MCF 10A (cell line): ENCODE data around the gene GPR50. TPM values are rescaled to one million over a fixed set of nuclear protein-coding genes. Genes with fewer than 3 reads are reported as not detected.

Experiments used
- BruUV-seq: library from RNA; stranded (reverse); fragments of 400-500 nt; replicated peaks from 2 replicates; lab custom pipeline; 2021; lab: Mats Ljungman, UMichigan
- CTCF ChIA-PET: fragments of 300-600 bp; sonication (Branson Sonifier 250); formaldehyde crosslinking; extraction: SDS; loops from one replicate; lab custom pipeline; 2021; ENCODE audit warnings: antibody characterized with exemption, inconsistent platforms; lab: Yijun Ruan, JAX
- POLR2A ChIA-PET: fragments of 300-600, 350-650 bp; sonication (Branson Sonifier 250); formaldehyde crosslinking; extraction: SDS; loops from one replicate; lab custom pipeline; 2020; ENCODE audit warnings: antibody characterized with exemption, inconsistent platforms; lab: Yijun Ruan, JAX
- DNase-seq: peaks from one replicate; pipeline ENCODE4 v3.0.0-alpha.2; 2018; ENCODE audit not compliant: unreplicated experiment
- H3K27ac Mint-ChIP-seq: one replicate; pipeline ENCODE4 v1.8.0; 2022; ENCODE audit warnings: mild to moderate bottlenecking, low read depth, mixed read lengths; ENCODE audit not compliant: unreplicated experiment
- H3K27me3 Mint-ChIP-seq: one replicate; pipeline ENCODE4 v1.8.0; 2022; ENCODE audit warnings: mixed read lengths; ENCODE audit not compliant: insufficient read depth, unreplicated experiment
- H3K36me3 Mint-ChIP-seq: one replicate; pipeline ENCODE4 v1.8.0; 2022; ENCODE audit warnings: mild to moderate bottlenecking, moderate library complexity, mixed read lengths; ENCODE audit not compliant: insufficient read depth, unreplicated experiment
- H3K4me1 Mint-ChIP-seq: one replicate; pipeline ENCODE4 v1.8.0; 2022; ENCODE audit warnings: mixed read lengths; ENCODE audit not compliant: insufficient read depth, unreplicated experiment
- H3K4me3 Mint-ChIP-seq: one replicate; pipeline ENCODE4 v1.8.0; 2022; ENCODE audit warnings: mild to moderate bottlenecking, moderate library complexity, mixed read lengths; ENCODE audit not compliant: unreplicated experiment
- H3K9me3 Mint-ChIP-seq: one replicate; pipeline ENCODE4 v1.8.0; 2022; ENCODE audit warnings: mixed read lengths; ENCODE audit not compliant: unreplicated experiment
- CTCF ChIP-seq: fragments of 200-600 bp; IDR thresholded peaks from one replicate; pipeline ENCODE4 v1.8.0; 2022; ENCODE audit warnings: antibody characterized with exemption, mild to moderate bottlenecking; ENCODE audit not compliant: unreplicated experiment
- intact Hi-C: fragments of 100-400 bp; cut with micrococcal nuclease; formaldehyde crosslinking; loops from 2 replicates; pipeline ENCODE4 v1.14.1; 2022
- microRNA-seq: library from miRNA; unstranded; fragments of <30 nt; microRNA quantifications from one replicate; pipeline ENCODE4 v1.2.0, GENCODE V29; 2022
- total RNA-seq: library from RNA; stranded (reverse); gene quantifications from 2 replicates; pipeline ENCODE4 v1.2.3, GENCODE V29; 2022

The GPR50 gene
- total RNA-seq, 1 experiment from 2014 or later: not detected

- ChIA-PET POLR2A (interaction anchor here (1.3 to 2.4 kb wide), 2 partner anchors 9 to 171 kb away, joined by 3 to 9 read pairs; partner anchors contain the start of gene VMA21), CTCF (interaction anchor here (1.1 kb wide), 1 partner anchor 74 kb away, joined by 6 read pairs; no protein-coding TSS in a partner anchor)
- TF ChIP-seq CTCF: no peak
- no peak overlapping the region for H3K4me3 Mint-ChIP-seq
- H3K27ac Mint-ChIP-seq: no peak overlapping the region
- no peaks in the 10 kb centered on the region for H3K27me3 Mint-ChIP-seq
- intact Hi-C loops: no loop called here
- H3K36me3 Mint-ChIP-seq: no peaks in the 10 kb centered on the region
- no TSS peak for BruUV-seq
- H3K4me1 Mint-ChIP-seq: peaks cover 15% of the 10 kb centered on the region
- H3K9me3 Mint-ChIP-seq: peaks cover 27% of the 10 kb centered on the region
- peak; percentile 57 for DNase-seq
These were observed 49.5 kb downstream of the GPR50 start for GRCh38 chrX:151225843-151226242.

- intact Hi-C loops: no loop called here
- H3K9me3 Mint-ChIP-seq: peaks cover 22% of the 10 kb centered on the region
- no peak for TF ChIP-seq CTCF
- BruUV-seq: no TSS peak
- H3K27me3 Mint-ChIP-seq: no peaks in the 10 kb centered on the region
- no peak for DNase-seq
- H3K27ac Mint-ChIP-seq: no peak overlapping the region
- H3K36me3 Mint-ChIP-seq: no peaks in the 10 kb centered on the region
- POLR2A ChIA-PET: interaction anchor here (1.3 to 2.4 kb wide), 2 partner anchors 10 to 170 kb away, joined by 3 to 9 read pairs; partner anchors contain the start of gene VMA21
- H3K4me1 Mint-ChIP-seq: peaks cover 15% of the 10 kb centered on the region
- CTCF ChIA-PET: interaction anchor here (1.1 kb wide), 1 partner anchor 9 kb away, joined by 3 read pairs; no protein-coding TSS in a partner anchor
- no peak overlapping the region for H3K4me3 Mint-ChIP-seq
These were observed 50.6 kb downstream of the GPR50 start for GRCh38 chrX:151226941-151227340.

- BruUV-seq: no TSS peak
- Mint-ChIP-seq H3K27ac (no peak overlapping the region), H3K4me1 (peaks cover 15% of the 10 kb centered on the region), H3K36me3 (no peaks in the 10 kb centered on the region), H3K4me3 (no peak overlapping the region), H3K27me3 (no peaks in the 10 kb centered on the region), H3K9me3 (peaks cover 22% of the 10 kb centered on the region)
- DNase-seq: no peak
- CTCF ChIA-PET: interaction anchor here (0.5 kb wide), 1 partner anchor 170 kb away, joined by 4 read pairs; no protein-coding TSS in a partner anchor
- TF ChIP-seq CTCF: no peak
- POLR2A ChIA-PET: no interaction called here
- intact Hi-C loops: no loop called here
These were observed 51.2 kb downstream of the GPR50 start for GRCh38 chrX:151227627-151228026.

- peak; percentile 74 for DNase-seq
- POLR2A ChIA-PET: no interaction called here
- no peaks in the 10 kb centered on the region for H3K27me3 Mint-ChIP-seq
- peaks cover 15% of the 10 kb centered on the region for H3K4me1 Mint-ChIP-seq
- intact Hi-C loops: no loop called here
- CTCF ChIA-PET: no interaction called here
- BruUV-seq: no TSS peak
- TF ChIP-seq CTCF: no peak
- H3K4me3 Mint-ChIP-seq: no peak overlapping the region
- peaks cover 22% of the 10 kb centered on the region for H3K9me3 Mint-ChIP-seq
- peak overlapping the region; percentile 36 for H3K27ac Mint-ChIP-seq
- H3K36me3 Mint-ChIP-seq: no peaks in the 10 kb centered on the region
These were observed 52.6 kb downstream of the GPR50 start for GRCh38 chrX:151228935-151229334.

Small RNAs within 50 kb of the gene (microRNA-seq; reads per million reads assigned to microRNA genes)
- not detected for gene MIR4330

Other genes with a start within 250 kb of the GPR50 start
- 65.8 and 75.3 TPM in 2 replicates for gene HMGB3, start 193.2 kb upstream of the GPR50 start, total RNA-seq
- gene VMA21, start 220.6 kb downstream of the GPR50 start, total RNA-seq: 46.0 and 59.6 TPM in 2 replicates